Neural progenitor cell (in vitro differentiated cells): ENCODE data around the gene STRC. TPM values are rescaled to one million over a fixed set of nuclear protein-coding genes. Genes with fewer than 3 reads are reported as not detected.
A peak's percentile ranks its signal among the peaks of the same experiment; 100 is the strongest.
"Not testable (repeated sequence)": the region's sequence is repeated elsewhere in the genome, so short reads cannot be mapped to it uniquely, and the experiment has no call there.

Experiments used
- DNase-seq: peaks from one replicate; pipeline ENCODE4 v3.0.0-alpha.2; 2016; ENCODE audit warnings: low spot score
- H2AFZ ChIP-seq: fragments of 200-600 bp; sonication (generic); replicated peaks from 2 replicates; pipeline ENCODE4 v1.6.1; 2016; ENCODE audit warnings: antibody characterized with exemption
- H3F3A ChIP-seq: fragments of 200-600 bp; sonication (generic); 2 replicates; pipeline ENCODE4 v1.6.1; 2016; ENCODE audit warnings: antibody characterized with exemption, low read depth
- H3K27ac ChIP-seq: fragments of 200-600 bp; sonication (generic); 2 replicates; pipeline ENCODE4 v1.5.1; 2016; ENCODE audit warnings: mild to moderate bottlenecking
- H3K27me3 ChIP-seq: fragments of 200-600 bp; sonication (generic); 2 replicates; pipeline ENCODE4 v1.6.1; 2016; ENCODE audit warnings: mild to moderate bottlenecking, moderate library complexity
- H3K36me3 ChIP-seq: fragments of 200-600 bp; sonication (generic); 2 replicates; pipeline ENCODE4 v1.5.1; 2016
- H3K4me1 ChIP-seq: fragments of 200-600 bp; sonication (generic); 2 replicates; pipeline ENCODE4 v1.6.1; 2016; ENCODE audit warnings: mixed run types
- H3K4me2 ChIP-seq: fragments of 200-600 bp; sonication (generic); 2 replicates; pipeline ENCODE4 v1.6.1; 2016
- H3K4me3 ChIP-seq: fragments of 200-600 bp; sonication (generic); 2 replicates; pipeline ENCODE4 v1.5.1; 2016
- H3K79me2 ChIP-seq: fragments of 200-600 bp; sonication (generic); 2 replicates; pipeline ENCODE4 v1.6.1; 2016; ENCODE audit warnings: low read depth
- H3K9ac ChIP-seq: fragments of 200-600 bp; sonication (generic); 2 replicates; pipeline ENCODE4 v1.6.1; 2016
- H3K9me3 ChIP-seq: fragments of 200-600 bp; sonication (generic); 2 replicates; pipeline ENCODE4 v1.5.1; 2016; ENCODE audit warnings: low read depth
- H4K20me1 ChIP-seq: fragments of 200-600 bp; sonication (generic); 2 replicates; pipeline ENCODE4 v1.6.1; 2016; ENCODE audit warnings: low read depth
- H3K27ac Mint-ChIP-seq: 3 replicates; pipeline ENCODE4 v1.8.0; 2021; ENCODE audit warnings: mixed read lengths
- H3K27me3 Mint-ChIP-seq: 2 replicates; pipeline ENCODE4 v1.8.0; 2022; ENCODE audit warnings: low read depth, mild to moderate bottlenecking, inconsistent platforms, moderate library complexity, mixed read lengths; ENCODE audit not compliant: insufficient read depth
- H3K36me3 Mint-ChIP-seq: 3 replicates; pipeline ENCODE4 v1.8.0; 2021; ENCODE audit warnings: mixed read lengths
- H3K4me1 Mint-ChIP-seq: 3 replicates; pipeline ENCODE4 v1.8.0; 2021; ENCODE audit warnings: mixed read lengths
- H3K4me3 Mint-ChIP-seq: 3 replicates; pipeline ENCODE4 v1.8.0; 2021; ENCODE audit warnings: mild to moderate bottlenecking, moderate library complexity, mixed read lengths
- H3K9me3 Mint-ChIP-seq: 3 replicates; pipeline ENCODE4 v1.8.0; 2020; ENCODE audit warnings: mixed read lengths
- EZH2 ChIP-seq: fragments of 200-600 bp; sonication (generic); IDR thresholded peaks from 2 replicates; pipeline ENCODE4 v1.6.1; 2017; ENCODE audit warnings: antibody characterized with exemption, mild to moderate bottlenecking, moderate library complexity
- EZH2phosphoT487 ChIP-seq: fragments of 200-600 bp; sonication (generic); IDR thresholded peaks from 2 replicates; pipeline ENCODE4 v1.6.1; 2017; ENCODE audit warnings: antibody characterized with exemption
- total RNA-seq: library from RNA; depleted of rRNA; stranded (reverse); fragments of >200 nt; gene quantifications from 2 replicates; pipeline ENCODE4 v1.2.3, GENCODE V29; 2015; ENCODE audit warnings: low replicate concordance
- TF ChIP-seq, protein P1 (sequence below): fragments of 200-600 bp; sonication (generic); IDR thresholded peaks from 2 replicates; pipeline ENCODE4 v1.5.1; 2017; ENCODE audit warnings: antibody characterized with exemption, mild to moderate bottlenecking

STRC gene
- total RNA-seq, 1 donor from 2014 or later: 0.09 TPM

- not testable (repeated sequence) for DNase-seq, H3K36me3 Mint-ChIP-seq, H3F3A ChIP-seq
These were observed 54.8 kb downstream of the STRC start for GRCh38 chr15:43563793-43564192.

GRCh38 chr15:43562753-43563152 is 55.8 kb downstream of the STRC start:
- H3K4me3 ChIP-seq, H3K36me3 ChIP-seq, H3K4me3 Mint-ChIP-seq, H3K9me3 Mint-ChIP-seq, H3K27me3 ChIP-seq, H3K4me1 Mint-ChIP-seq, H2AFZ ChIP-seq, H3K27ac ChIP-seq, H3K79me2 ChIP-seq, H3K27ac Mint-ChIP-seq, H3K36me3 Mint-ChIP-seq, H3F3A ChIP-seq, H3K4me2 ChIP-seq, H3K9ac ChIP-seq, H4K20me1 ChIP-seq, H3K27me3 Mint-ChIP-seq, H3K9me3 ChIP-seq, H3K4me1 ChIP-seq, DNase-seq: not testable (repeated sequence)

More at GRCh38 chr15:43563793-43564192, 54.8 kb downstream of the STRC start:
- H3K27me3 Mint-ChIP-seq, H3K27ac Mint-ChIP-seq, H3K27me3 ChIP-seq, H4K20me1 ChIP-seq, H3K9ac ChIP-seq, H3K36me3 ChIP-seq, H3K79me2 ChIP-seq, H3K4me3 ChIP-seq, H3K9me3 Mint-ChIP-seq, H3K4me2 ChIP-seq, H3K4me1 ChIP-seq, H3K4me1 Mint-ChIP-seq, H3K4me3 Mint-ChIP-seq, H3K27ac ChIP-seq, H2AFZ ChIP-seq, H3K9me3 ChIP-seq: not testable (repeated sequence)

DNA sequence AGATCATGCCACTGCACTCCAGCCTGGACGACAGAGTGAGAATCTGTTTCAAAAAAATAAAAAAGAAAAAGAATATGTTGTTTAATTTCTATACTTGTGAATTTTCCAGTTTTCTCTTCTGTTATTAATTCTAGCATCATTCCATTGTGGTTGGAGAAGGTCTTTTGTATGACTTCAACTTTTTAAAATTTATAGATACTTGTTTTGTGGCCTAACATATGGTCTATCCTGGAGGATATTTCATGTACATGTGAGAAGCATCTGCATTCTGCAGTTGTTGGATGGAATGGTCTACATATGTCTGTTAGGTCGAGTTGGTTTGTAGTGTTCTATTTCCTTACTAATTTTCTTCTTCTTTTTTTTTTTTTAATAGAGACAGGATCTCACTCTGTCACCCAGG is 65.6 kb downstream of the STRC start:
- H3K4me1 Mint-ChIP-seq: peaks cover 3% of the 10 kb centered on the region
- no peaks in the 10 kb centered on the region for H3K9me3 ChIP-seq

DNA sequence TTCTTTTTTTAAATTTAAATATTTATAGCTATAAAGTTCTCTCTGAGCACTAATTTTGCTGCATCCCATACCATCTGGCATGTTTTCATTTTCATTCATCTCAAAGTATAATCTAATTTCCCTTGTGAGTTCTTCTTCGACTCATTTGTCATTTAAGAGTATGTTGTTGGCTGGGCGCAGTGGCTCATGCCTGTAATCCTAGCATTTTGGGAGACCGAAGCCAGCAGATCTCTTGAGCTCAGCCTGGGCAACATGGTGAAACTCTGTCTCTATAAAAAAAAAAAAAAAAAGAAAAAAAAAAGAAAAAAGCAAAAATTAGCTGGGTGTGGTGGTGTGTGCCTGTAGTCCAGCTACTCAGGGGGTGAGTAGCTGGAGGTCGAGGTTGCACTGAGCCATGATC is 66.3 kb downstream of the STRC start:
- no peak overlapping the region for H3K4me3 ChIP-seq
- H4K20me1 ChIP-seq: no peaks in the 10 kb centered on the region
- no peak overlapping the region for H2AFZ ChIP-seq
- H3K4me3 Mint-ChIP-seq: no peak overlapping the region
- H3K36me3 ChIP-seq: peaks cover 4% of the 10 kb centered on the region
- no peaks in the 10 kb centered on the region for H3K4me1 ChIP-seq
- no peak overlapping the region for H3K9ac ChIP-seq
- H3K27me3 Mint-ChIP-seq: peaks cover 2% of the 10 kb centered on the region
- H3K27me3 ChIP-seq: no peaks in the 10 kb centered on the region
- no peak overlapping the region for H3K4me2 ChIP-seq
- H3K9me3 Mint-ChIP-seq: peaks cover 6% of the 10 kb centered on the region
- no peak overlapping the region for H3K27ac Mint-ChIP-seq
- H3K79me2 ChIP-seq: no peaks in the 10 kb centered on the region
- no peak for TF ChIP-seq EZH2phosphoT487
- no peak for DNase-seq
- H3K4me1 Mint-ChIP-seq: peaks cover 3% of the 10 kb centered on the region
- H3F3A ChIP-seq: no peaks in the 10 kb centered on the region
- peaks cover 6% of the 10 kb centered on the region for H3K36me3 Mint-ChIP-seq
- H3K9me3 ChIP-seq: no peaks in the 10 kb centered on the region
- no peak overlapping the region for H3K27ac ChIP-seq

More for the DNA sequence above, 65.6 kb downstream of the STRC start:
- Histone ChIP-seq H3K27ac (no peak overlapping the region), H3K4me2 (no peak overlapping the region), H3K27me3 (no peaks in the 10 kb centered on the region), H2AFZ (no peak overlapping the region), H3K36me3 (no peaks in the 10 kb centered on the region), H3K79me2 (no peaks in the 10 kb centered on the region), H4K20me1 (no peaks in the 10 kb centered on the region), H3K4me1 (no peaks in the 10 kb centered on the region), H3F3A (no peaks in the 10 kb centered on the region), H3K9ac (no peak overlapping the region), H3K4me3 (no peak overlapping the region)
- TF ChIP-seq EZH2phosphoT487: no peak
- TF ChIP-seq, protein P1, sequence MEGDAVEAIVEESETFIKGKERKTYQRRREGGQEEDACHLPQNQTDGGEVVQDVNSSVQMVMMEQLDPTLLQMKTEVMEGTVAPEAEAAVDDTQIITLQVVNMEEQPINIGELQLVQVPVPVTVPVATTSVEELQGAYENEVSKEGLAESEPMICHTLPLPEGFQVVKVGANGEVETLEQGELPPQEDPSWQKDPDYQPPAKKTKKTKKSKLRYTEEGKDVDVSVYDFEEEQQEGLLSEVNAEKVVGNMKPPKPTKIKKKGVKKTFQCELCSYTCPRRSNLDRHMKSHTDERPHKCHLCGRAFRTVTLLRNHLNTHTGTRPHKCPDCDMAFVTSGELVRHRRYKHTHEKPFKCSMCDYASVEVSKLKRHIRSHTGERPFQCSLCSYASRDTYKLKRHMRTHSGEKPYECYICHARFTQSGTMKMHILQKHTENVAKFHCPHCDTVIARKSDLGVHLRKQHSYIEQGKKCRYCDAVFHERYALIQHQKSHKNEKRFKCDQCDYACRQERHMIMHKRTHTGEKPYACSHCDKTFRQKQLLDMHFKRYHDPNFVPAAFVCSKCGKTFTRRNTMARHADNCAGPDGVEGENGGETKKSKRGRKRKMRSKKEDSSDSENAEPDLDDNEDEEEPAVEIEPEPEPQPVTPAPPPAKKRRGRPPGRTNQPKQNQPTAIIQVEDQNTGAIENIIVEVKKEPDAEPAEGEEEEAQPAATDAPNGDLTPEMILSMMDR: no peak
- H3K27me3 Mint-ChIP-seq: peaks cover 2% of the 10 kb centered on the region
- H3K27ac Mint-ChIP-seq: no peak overlapping the region
- no peak for DNase-seq
- H3K36me3 Mint-ChIP-seq: no peaks in the 10 kb centered on the region
- no peak overlapping the region for H3K4me3 Mint-ChIP-seq
- H3K9me3 Mint-ChIP-seq: no peaks in the 10 kb centered on the region

DNA sequence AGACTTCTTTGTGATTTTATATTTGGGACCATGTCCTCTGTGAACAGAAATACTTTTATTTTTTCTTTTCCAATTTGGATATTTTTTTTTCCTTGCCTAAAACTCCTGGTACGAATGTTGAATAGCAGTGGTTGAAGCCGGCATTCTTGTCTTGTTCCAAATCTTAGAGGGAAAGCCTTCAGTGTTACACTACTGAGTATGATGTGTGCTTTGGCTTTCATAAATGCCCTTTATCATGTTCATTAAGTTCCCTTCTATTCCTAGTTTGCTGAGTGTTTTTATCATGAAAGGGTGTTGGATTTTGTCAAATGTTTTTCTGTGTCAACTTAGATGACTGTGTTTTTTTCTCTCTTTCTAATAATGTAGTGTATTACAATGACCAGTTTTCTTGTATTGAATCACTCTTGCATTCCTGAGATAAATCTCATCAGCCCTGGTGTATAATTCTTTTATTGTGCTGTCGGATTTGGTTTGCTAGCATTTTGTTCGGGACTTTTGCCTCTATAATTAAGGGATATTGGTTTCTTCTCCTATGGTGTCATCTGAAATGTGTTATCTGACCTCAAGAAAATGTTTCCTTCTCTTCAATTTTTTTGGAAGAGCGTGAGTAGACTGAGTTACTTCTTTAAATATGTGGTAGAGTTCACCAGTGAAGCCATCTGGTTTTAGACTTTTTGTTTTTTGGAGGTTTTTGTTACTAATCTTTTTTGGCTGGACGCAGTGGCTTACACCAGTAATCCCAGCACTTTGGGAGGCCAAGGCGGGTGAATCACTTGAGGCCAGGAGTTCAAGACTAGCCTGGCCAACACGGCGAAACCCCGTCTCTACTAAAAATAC is 67.9 kb downstream of the STRC start:
- no peaks in the 10 kb centered on the region for H3K4me1 ChIP-seq
- no peak overlapping the region for H2AFZ ChIP-seq
- no peak overlapping the region for H3K4me2 ChIP-seq
- Mint-ChIP-seq H3K4me3 (no peak overlapping the region), H3K4me1 (peaks cover 3% of the 10 kb centered on the region), H3K27me3 (peaks cover 2% of the 10 kb centered on the region), H3K9me3 (peaks cover 11% of the 10 kb centered on the region), H3K36me3 (peaks cover 11% of the 10 kb centered on the region), H3K27ac (peak overlapping the region; percentile 8)
- H3K36me3 ChIP-seq: peaks cover 4% of the 10 kb centered on the region
- no peaks in the 10 kb centered on the region for H3K79me2 ChIP-seq
- no peak overlapping the region for H3K27ac ChIP-seq
- DNase-seq: no peak
- TF ChIP-seq EZH2phosphoT487: no peak
- TF ChIP-seq EZH2: no peak
- TF ChIP-seq, protein P1: no peak
- no peaks in the 10 kb centered on the region for H3K9me3 ChIP-seq
- H3K27me3 ChIP-seq: no peaks in the 10 kb centered on the region
- H3K9ac ChIP-seq: no peak overlapping the region
- H3K4me3 ChIP-seq: no peak overlapping the region
- H4K20me1 ChIP-seq: no peaks in the 10 kb centered on the region
- no peaks in the 10 kb centered on the region for H3F3A ChIP-seq
